ENCODE results near the gene APBA1. TPM values are rescaled to one million over a fixed set of nuclear protein-coding genes. Genes with fewer than 3 reads are reported as not detected.

APBA1 gene
- polyA plus RNA-seq (2012; ENCODE audit: insufficient read length, low read depth): not detected

DNA sequence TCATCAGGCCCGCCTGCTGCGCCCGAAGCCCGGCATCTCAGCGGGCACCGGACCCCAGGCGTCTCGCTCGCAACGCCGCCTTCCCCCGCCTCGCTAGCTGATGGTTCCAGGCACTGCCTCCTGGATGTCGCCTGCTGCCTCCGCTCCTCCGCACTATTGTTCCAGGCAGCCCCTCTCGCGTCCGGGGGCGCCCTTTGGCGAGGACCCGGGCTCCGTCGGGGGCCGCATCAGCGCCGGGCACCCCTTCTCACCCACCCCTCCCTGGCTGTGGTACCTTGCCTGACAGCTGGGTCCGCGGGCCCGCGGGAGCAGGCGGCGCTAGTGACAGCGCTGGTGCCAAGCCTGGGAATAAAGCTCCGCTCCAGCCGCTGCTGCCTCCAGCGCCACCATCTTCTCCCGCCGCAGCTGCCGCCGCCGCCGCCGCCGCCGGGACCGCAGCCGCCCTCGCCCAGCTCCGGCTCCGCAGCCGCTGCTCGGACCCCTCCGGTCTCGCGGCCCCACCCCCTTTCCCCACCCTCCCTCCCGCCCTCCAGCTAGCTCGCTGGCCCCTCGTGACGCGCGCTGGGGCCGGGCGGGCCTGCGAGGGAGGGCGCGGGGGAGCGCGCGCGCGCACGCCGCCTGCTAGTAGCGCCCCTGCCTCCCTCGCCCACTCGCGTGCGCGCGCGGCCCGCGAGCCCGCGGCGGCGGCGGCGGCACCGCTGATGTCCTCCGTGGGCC is at the start of gene APBA1:
APBA1 (minus strand) TSS at position 493 of the 717 bp plus-strand sequence.
- no peak for TF ChIP-seq SIN3A (IDR thresholded peaks at IDR 0.05; ENCODE audit: borderline replicate concordance, insufficient read depth, low read length)
- TF ChIP-seq FOXP2 (optimal IDR thresholded peaks at IDR 0.05; ENCODE audit: borderline replicate concordance, extremely low read depth, extremely low read length, insufficient read depth): no peak
- no peak for TF ChIP-seq TAF1 (IDR thresholded peaks at IDR 0.05; ENCODE audit: borderline replicate concordance, insufficient read depth, low read length)
- TF ChIP-seq POLR2AphosphoS5 (IDR thresholded peaks at IDR 0.05; ENCODE audit: low read depth, low read length): no peak
- TF ChIP-seq REST (IDR thresholded peaks at IDR 0.05; ENCODE audit: insufficient read depth in 1 of 2, low read depth in 2 of 2, low read length in 2 of 2): no peak

GRCh38 chr9:69719983-69720382 is 47.8 kb upstream of the APBA1 start:
- TF ChIP-seq TAF1 (IDR thresholded peaks at IDR 0.05; ENCODE audit: borderline replicate concordance, insufficient read depth, low read length) (no peak), SIN3A (IDR thresholded peaks at IDR 0.05; ENCODE audit: borderline replicate concordance, insufficient read depth, low read length) (no peak), POLR2AphosphoS5 (IDR thresholded peaks at IDR 0.05; ENCODE audit: low read depth, low read length) (no peak), REST (IDR thresholded peaks at IDR 0.05; ENCODE audit: insufficient read depth in 1 of 2, low read depth in 2 of 2, low read length in 2 of 2) (no peak), FOXP2 (optimal IDR thresholded peaks at IDR 0.05; ENCODE audit: borderline replicate concordance, extremely low read depth, extremely low read length, insufficient read depth) (no peak)

DNA sequence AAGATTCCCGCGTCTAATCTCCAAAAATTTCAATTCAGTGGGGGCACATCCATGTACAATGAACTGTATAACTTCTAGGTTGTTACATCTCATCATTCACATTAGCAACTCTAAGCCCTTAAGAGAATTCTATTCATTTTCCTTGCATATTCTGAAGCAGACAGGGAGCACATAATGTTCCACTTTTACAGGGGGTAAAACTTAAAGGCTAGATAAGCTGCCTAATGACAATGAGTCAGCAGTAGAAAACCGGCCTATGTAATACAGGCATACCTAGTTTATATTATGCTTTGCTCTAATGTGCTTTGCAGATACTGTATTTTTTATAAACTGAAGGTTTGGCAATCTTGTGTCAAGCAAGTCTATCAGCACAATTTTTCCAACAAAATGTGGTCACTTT is 47.2 kb upstream of the APBA1 start:
- TF ChIP-seq REST (IDR thresholded peaks at IDR 0.05; ENCODE audit: insufficient read depth in 1 of 2, low read depth in 2 of 2, low read length in 2 of 2) (no peak), POLR2AphosphoS5 (IDR thresholded peaks at IDR 0.05; ENCODE audit: low read depth, low read length) (no peak), TAF1 (IDR thresholded peaks at IDR 0.05; ENCODE audit: borderline replicate concordance, insufficient read depth, low read length) (no peak), FOXP2 (optimal IDR thresholded peaks at IDR 0.05; ENCODE audit: borderline replicate concordance, extremely low read depth, extremely low read length, insufficient read depth) (no peak), SIN3A (IDR thresholded peaks at IDR 0.05; ENCODE audit: borderline replicate concordance, insufficient read depth, low read length) (no peak)

- TF ChIP-seq TAF1 (IDR thresholded peaks at IDR 0.05; ENCODE audit: borderline replicate concordance, insufficient read depth, low read length) (no peak), POLR2AphosphoS5 (IDR thresholded peaks at IDR 0.05; ENCODE audit: low read depth, low read length) (no peak), FOXP2 (optimal IDR thresholded peaks at IDR 0.05; ENCODE audit: borderline replicate concordance, extremely low read depth, extremely low read length, insufficient read depth) (no peak), SIN3A (IDR thresholded peaks at IDR 0.05; ENCODE audit: borderline replicate concordance, insufficient read depth, low read length) (no peak), REST (IDR thresholded peaks at IDR 0.05; ENCODE audit: insufficient read depth in 1 of 2, low read depth in 2 of 2, low read length in 2 of 2) (no peak)
Measured at GRCh38 chr9:69718218-69718617, 46.0 kb upstream of the APBA1 start.

All from PFSK-1 (cell line).